GM19438 (cell line): ENCODE data around the gene LRRC56.
A peak's percentile ranks its signal among the peaks of the same experiment; 100 is the strongest.

Experiments used
- ATAC-seq: cut with Tn5 transposase; IDR thresholded peaks from one replicate; pipeline ENCODE4 v1.9.1; 2021; ENCODE audit warnings: low read depth; ENCODE audit not compliant: unreplicated experiment

LRRC56 gene

GRCh38 chr11:536841-537621, at the start of gene LRRC56:
Gene LRRC56 (plus strand): TSS chr11:537527. CDS start chr11:540685, 3,158 bp downstream.
- peak; percentile 57 for ATAC-seq

- ATAC-seq = no peak
Observed at GRCh38 chr11:487571-488021, 49.7 kb upstream of the LRRC56 start.

- ATAC-seq = no peak
Observed at GRCh38 chr11:488062-488461, 49.3 kb upstream of the LRRC56 start.

- no peak for ATAC-seq
Observed at GRCh38 chr11:488579-488978, 48.7 kb upstream of the LRRC56 start.

- no peak for ATAC-seq
Observed at GRCh38 chr11:488992-489391, 48.3 kb upstream of the LRRC56 start.

GRCh38 chr11:489610-490185, 47.6 kb upstream of the LRRC56 start:
- ATAC-seq = no peak

GRCh38 chr11:490186-490929, 47.0 kb upstream of the LRRC56 start:
- no peak for ATAC-seq

GRCh38 chr11:490930-491260, 46.4 kb upstream of the LRRC56 start:
- no peak for ATAC-seq

GRCh38 chr11:491358-491757, 46.0 kb upstream of the LRRC56 start:
- no peak for ATAC-seq

- ATAC-seq = no peak
Observed at GRCh38 chr11:492427-493226, 44.7 kb upstream of the LRRC56 start.

- ATAC-seq = no peak
Observed at GRCh38 chr11:494761-495536, 42.4 kb upstream of the LRRC56 start.

GRCh38 chr11:495537-495931, 41.8 kb upstream of the LRRC56 start:
- ATAC-seq = no peak

- no peak for ATAC-seq
Observed at GRCh38 chr11:496834-497564, 40.3 kb upstream of the LRRC56 start.

- ATAC-seq = no peak
Observed at GRCh38 chr11:497565-498296, 39.6 kb upstream of the LRRC56 start.

GRCh38 chr11:498297-499181, 38.8 kb upstream of the LRRC56 start:
- ATAC-seq = no peak

- ATAC-seq = no peak
Observed at GRCh38 chr11:499201-500076, 37.9 kb upstream of the LRRC56 start.
